Measurements from ENCODE around the gene TTLL12. TPM values are rescaled to one million over a fixed set of nuclear protein-coding genes. Genes with fewer than 3 reads are reported as not detected.

Gene TTLL12
- total RNA-seq, 4 donors from 2014 or later, result 38.5 to 50.4 (median 41.9) TPM

GRCh38 chr22:43188829-43189545, 2.1 kb upstream of the TTLL12 start:
- Histone ChIP-seq H3K27me3 (peaks cover 0 to 4% of the 10 kb centered on the region in 2 donors), H3K9me3 (no peaks in the 10 kb centered on the region), H3K4me1 (peaks cover 0 to 32% (median 5%) of the 10 kb centered on the region in 4 donors), H3K27ac (no peak overlapping the region), H3K36me3 (no peaks in the 10 kb centered on the region), H3K4me3 (no peak overlapping the region)
- WGBS, 2 donors, result 90 to 93% methylated on average over 5 of the region's 5 CpGs
- no peak for TF ChIP-seq POLR2A (IDR thresholded peaks at IDR 0.05)
- TF ChIP-seq EP300 (IDR thresholded peaks at IDR 0.05), result no peak
- no peak for TF ChIP-seq CTCF (IDR thresholded peaks at IDR 0.05)
- DNase-seq (ENCODE audit: low spot score in 2 of 2), result no peak

GRCh38 chr22:43187171-43188099, 501 bp upstream of the TTLL12 start:
- H3K27ac ChIP-seq, result peak overlapping the region; percentile 76 to 92 (median 90)
- peaks cover 0 to 4% of the 10 kb centered on the region in 2 donors for H3K27me3 ChIP-seq
- H3K9me3 ChIP-seq, result no peaks in the 10 kb centered on the region
- 4 to 6% methylated on average over 32 to 38 of the region's 86 CpGs for WGBS, 2 donors
- H3K36me3 ChIP-seq, result peaks cover 0 to 10% (median 0%) of the 10 kb centered on the region in 3 donors
- peak overlapping the region; percentile 39 to 86 (median 50) for H3K4me3 ChIP-seq
- H3K4me1 ChIP-seq, result peaks cover 0 to 35% (median 5%) of the 10 kb centered on the region in 4 donors
- TF ChIP-seq CTCF (IDR thresholded peaks at IDR 0.05) (peak; percentile 77 to 95 (median 83)), EP300 (IDR thresholded peaks at IDR 0.05) (peak; percentile 82 to 84), POLR2A (IDR thresholded peaks at IDR 0.05) (peak in 1 of 2 donors; percentile 45)
- peak; percentile 88 for DNase-seq (ENCODE audit: low spot score in 2 of 2)

DNA sequence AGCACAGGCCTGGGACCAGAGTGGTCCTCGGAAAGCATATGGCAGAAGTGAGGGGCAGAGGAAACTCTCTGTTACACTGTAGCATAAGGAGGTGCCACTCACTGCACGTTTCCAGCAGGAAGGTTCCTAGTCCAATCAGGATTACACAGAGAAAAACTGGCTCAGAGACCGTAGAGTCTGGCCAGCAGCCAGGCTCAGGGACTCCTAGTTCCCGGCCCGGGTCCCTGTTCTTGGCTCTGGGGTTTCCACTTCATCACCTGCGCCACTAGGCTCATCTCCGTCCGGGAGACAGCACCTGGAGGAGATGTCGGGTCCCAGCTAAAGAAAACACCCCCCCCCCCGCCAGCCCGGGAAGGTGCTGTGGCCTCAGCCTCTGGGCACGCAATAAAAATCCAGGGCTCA, 1.1 kb downstream of the TTLL12 start:
- 19 to 21% methylated on average over 11 to 12 of the region's 12 CpGs for WGBS, 2 donors
- peak in 1 of 2 donors; percentile 52 for DNase-seq (ENCODE audit: low spot score in 2 of 2)
- Histone ChIP-seq H3K9me3 (no peaks in the 10 kb centered on the region), H3K27me3 (peaks cover 0 to 4% of the 10 kb centered on the region in 2 donors), H3K36me3 (peaks cover 0 to 25% (median 1%) of the 10 kb centered on the region in 3 donors), H3K4me1 (peaks cover 0 to 35% (median 5%) of the 10 kb centered on the region in 4 donors), H3K4me3 (peak overlapping the region; percentile 51 to 86 (median 62)), H3K27ac (peak overlapping the region in 1 of 4 donors; percentile 91)
- TF ChIP-seq POLR2A (IDR thresholded peaks at IDR 0.05) (no peak), EP300 (IDR thresholded peaks at IDR 0.05) (no peak), CTCF (IDR thresholded peaks at IDR 0.05) (no peak)

- DNase-seq (ENCODE audit: low spot score in 2 of 2), result no peak
- Histone ChIP-seq H3K4me3 (no peak overlapping the region), H3K36me3 (peaks cover 2 to 47% (median 11%) of the 10 kb centered on the region in 3 donors), H3K27ac (no peak overlapping the region), H3K4me1 (peaks cover 0 to 35% (median 5%) of the 10 kb centered on the region in 4 donors), H3K27me3 (no peaks in the 10 kb centered on the region), H3K9me3 (no peaks in the 10 kb centered on the region)
- 74 to 80% methylated on average over 12 of the region's 12 CpGs for WGBS, 2 donors
- TF ChIP-seq EP300 (IDR thresholded peaks at IDR 0.05) (no peak), CTCF (IDR thresholded peaks at IDR 0.05) (no peak), POLR2A (IDR thresholded peaks at IDR 0.05) (no peak)
These were observed 3.2 kb downstream of the TTLL12 start for GRCh38 chr22:43183496-43184277.

All from tibial nerve (tissue), 4 donors.